Stimulated activated CD4-positive, alpha-beta T cell treated with anti-CD3 and anti-CD28 coated beads, Interleukin-4, amount 100 ng/mL, for 4 hours (primary cell): ENCODE data around the gene DOLK.
A peak's percentile ranks its signal among the peaks of the same experiment; 100 is the strongest.

Experiments used
- DNase-seq, 2 experiments: peaks; one replicate each; pipeline ENCODE4 v3.0.0-alpha.2; 2020

The DOLK gene

DNA sequence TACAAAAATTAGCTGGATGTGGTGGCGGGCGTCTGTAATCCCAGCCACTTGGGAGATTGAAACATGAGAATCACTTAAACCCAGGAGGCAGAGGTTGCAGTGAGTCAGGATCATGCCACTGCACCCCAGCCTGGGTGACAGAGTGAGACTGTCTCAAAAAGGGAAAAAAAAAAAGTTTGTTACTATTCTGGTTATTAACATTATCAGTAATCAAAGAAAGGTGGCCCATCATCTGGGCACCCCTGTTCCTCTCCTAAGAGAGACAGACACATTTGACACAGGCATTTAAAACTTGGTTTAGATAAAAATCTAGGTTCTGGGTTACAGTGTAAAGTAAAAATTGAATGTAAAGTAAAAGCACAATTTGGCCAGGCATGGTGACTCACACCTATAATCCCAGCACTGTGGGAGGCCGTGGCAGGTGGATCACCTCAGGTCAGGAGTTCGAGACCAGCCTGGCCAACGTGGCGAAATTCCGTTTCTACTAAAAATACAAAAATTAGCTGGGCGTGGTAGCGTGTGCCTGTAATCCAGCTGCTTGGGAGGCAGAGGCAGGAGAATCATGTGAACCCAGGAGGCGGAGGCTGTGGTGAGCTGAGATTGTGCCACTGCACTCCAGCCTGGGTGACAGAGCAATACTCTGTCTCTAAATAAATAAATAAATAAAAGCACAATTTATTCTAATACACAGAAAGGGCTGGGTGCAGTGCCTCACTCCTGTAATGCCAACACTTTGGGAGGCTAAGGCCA is 43.4 kb downstream of the DOLK start:
- DNase-seq, result no peak

DNA sequence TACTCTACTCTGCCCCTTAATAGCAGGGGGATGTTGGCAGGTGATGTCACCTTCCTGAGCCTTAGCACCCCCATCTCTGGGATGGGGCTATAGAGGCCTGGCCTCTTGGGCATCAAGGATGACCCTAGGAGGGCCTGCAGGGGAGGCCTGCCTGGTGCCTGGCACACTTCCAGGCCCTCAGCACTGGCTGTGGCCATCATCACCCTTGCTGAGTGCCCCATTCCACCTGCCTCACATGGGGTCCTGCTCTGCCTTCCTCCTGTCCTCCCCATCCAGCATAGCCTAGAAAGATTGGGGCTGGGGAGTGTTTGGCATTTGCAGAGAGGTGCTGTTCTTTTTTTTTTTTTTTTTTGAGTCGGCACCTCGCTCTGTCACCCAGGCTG is 44.3 kb downstream of the DOLK start:
- DNase-seq, result no peak

DNA sequence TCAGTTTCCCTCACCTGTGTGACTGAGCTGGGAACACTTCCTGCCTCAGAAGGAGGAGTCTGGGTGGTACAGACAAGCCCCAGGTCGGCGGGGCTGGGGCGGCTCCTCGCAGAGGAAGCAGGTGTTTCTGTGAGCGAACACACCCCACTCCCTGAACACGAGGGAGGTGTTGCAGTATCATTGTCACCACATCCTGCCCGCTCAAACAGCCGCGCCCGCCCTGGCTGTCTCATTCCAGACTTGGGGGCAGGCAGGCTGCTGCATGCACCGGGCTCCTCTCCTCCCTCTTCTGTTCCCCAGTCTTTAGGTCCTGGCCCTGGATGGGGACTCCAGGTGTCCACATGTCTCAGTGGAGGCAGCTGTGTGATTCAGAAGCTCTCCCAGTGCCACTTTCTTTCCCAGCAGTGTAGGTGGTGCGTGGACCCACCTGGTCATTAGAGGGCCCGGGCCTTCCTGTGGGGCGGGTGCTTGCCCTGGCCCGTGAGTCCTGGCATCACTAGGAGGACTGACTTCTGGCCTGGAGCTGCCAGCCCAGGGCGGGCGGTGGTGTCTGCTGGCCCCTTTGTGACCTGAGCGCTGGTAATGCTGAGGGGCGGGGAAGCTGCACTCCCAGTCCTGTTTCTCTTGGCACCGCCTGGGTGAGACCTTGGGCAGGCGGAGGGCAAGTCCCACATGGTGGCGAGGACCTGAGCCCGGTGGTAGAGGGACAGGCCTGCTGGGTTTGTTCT is 44.9 kb downstream of the DOLK start:
- DNase-seq, result peak; percentile 78 to 86

DNA sequence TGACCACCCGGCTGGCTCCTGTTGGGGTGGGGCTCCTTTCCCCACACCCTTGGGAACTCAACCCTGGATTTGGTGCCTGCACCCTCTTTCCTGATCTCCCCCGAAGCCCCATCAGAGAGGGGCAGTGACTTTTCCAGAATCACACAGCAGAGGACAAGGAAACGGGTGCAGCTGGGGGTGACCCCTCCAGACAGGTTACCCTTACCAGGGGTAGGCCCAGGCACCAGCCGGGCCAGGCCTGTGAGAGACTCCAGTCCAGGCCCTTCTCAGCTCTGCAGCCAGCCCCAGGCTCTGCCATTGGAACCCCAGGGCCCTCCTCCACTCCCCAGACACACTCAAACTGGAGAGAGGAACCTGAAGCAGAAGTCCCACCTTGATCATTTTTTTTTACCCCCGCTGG is 45.6 kb downstream of the DOLK start:
- no peak for DNase-seq

DNA sequence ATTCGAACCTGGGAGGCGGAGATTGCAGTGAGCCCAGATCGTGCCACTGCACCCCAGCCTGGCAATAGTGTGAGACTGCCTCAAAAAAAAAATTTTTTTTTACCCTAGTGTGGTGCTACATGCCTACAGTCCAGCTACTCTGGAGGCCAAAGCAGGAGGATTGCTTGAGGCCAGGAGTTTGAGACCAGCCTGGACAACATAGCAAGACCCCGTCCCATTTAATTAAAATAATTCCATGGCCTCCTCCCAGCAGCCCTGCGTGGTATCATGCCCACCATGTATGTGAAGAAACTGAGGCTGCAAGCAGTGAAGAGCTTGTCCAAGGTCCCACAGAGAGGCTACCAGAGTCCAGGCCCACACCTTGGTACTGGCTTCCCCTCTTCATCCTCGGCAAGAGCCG is 46.0 kb downstream of the DOLK start:
- DNase-seq, result no peak

DNA sequence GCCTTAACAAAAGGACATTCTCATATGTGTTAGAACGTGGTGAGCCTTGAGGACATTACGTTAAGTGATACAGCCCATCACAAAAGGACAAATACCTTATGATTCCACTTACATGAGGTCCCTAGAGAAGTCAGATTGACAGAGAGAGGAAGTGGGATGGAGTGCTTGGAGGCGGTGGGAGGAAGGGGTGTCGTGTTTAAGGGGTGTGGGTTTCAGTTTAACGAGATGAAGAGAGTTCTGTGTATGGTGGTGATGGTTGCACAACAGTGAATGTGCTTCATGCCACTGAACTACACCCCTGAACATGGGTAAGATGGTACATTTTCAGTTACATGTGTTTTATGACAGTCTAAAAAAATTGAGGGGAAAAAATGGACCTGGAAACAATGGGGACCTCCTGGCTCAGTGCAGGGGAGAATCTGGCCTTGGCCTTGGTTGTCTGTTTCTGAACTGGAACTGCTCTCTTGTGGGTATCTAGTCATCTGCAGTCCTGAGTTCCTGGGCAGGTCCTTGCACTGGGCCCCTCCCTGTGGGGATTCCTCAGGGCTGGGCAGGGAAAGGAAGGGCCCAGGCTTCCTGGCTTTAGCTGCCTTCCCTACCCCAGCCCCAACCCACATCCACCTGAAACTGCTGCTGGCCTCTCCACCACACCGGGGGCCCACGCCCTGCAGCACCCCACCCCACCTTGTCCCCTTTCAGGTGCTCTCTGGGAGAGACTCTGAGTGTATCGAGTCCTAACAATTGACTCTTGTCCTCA is 47.7 kb downstream of the DOLK start:
- DNase-seq, result no peak

DNA sequence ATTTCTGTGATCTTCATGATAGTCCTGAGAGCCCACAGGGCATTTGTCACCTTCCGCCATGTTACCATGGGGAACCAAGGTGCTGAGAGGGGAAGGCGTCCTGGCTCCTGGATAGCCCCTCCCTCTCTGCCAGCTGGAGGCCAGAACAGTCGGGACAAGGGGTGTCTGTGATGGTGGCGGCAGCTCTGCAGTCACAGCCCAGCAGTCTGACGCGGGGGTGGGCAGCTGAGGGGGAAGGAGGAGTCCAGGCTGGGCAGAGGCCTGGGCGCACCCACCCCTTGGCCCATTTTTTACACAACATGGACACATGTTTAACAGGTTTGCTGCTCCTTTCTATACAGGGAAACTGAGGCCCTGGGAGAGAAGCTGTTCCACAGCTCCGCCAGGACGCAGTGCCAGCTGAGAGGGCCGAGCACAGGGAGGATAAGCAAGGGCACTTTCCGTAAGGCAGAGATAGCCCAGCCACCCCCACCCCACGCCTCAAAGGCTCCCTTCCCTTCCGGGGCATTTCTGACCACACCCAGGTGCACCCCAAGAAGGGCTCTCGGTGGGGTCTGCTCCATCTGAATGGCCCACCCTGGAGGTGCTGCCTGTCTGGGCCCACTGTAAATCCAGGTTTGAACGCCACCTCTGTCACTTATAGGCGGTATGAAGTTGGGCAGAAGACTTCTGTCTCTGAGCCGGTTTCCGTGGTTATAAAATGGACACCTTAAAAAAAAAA is 48.4 kb downstream of the DOLK start:
- no peak for DNase-seq

DNA sequence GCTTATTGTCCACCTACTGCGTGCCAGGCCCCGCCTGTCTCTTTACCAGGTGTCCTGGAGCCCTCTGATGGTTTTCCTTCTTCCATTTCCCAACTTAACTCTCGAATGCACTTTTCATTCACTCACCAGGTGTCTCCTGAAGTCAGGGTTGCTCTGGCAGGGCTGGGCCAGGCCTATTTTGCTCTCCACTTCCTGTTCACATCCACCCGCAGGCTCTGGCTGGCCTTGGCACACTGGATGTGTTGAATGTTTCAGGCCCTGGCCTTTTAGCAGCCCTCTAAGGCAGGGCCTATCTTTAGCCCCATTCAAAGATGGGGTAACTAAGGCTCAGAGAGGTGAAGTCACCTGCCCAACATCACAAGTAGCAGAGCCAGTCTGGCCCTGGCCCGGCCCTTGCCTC is 49.0 kb downstream of the DOLK start:
- DNase-seq, result no peak

DNA sequence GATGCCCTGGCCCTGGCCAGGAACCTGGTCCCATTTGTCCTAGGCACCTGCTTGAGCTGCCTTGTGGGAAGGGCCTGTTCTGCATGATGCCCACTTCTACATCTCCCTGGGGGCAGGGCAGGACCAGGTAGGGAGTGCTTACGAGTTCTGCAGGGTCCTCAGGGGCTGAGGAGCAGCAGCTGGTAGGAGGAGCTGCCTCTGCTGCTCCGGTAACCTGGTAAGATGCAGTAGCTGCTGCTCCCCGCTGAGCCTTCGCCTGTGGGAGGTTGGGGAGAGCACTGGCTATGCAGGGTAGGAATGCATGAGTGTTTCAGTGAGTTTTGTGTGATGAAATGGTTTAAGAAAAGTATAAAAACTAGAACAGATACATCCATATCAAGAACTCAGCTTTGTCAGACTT is 51.8 kb downstream of the DOLK start:
- no peak for DNase-seq
